Osteoblast (primary cell): Measurements from ENCODE around the gene TMEM130. TPM values are rescaled to one million over a fixed set of nuclear protein-coding genes. Genes with fewer than 3 reads are reported as not detected.

ENCODE experiments used
- DNase-seq: peaks from one replicate; pipeline ENCODE4 v3.0.0; 2011; ENCODE audit warnings: low spot score, mixed read lengths; ENCODE audit not compliant: insufficient read length; ENCODE audit errors: missing footprints
- H2AFZ ChIP-seq: 2 replicates; pipeline ENCODE4 v1.6.0; 2011; ENCODE audit warnings: mild to moderate bottlenecking, low read length
- H3K27ac ChIP-seq: 2 replicates; pipeline ENCODE4 v1.5.1; 2011; ENCODE audit warnings: mild to moderate bottlenecking, low read depth, low read length, moderate library complexity
- H3K27me3 ChIP-seq: 2 replicates; pipeline ENCODE4 v1.6.0; 2012; ENCODE audit warnings: mild to moderate bottlenecking, control low read depth, inconsistent platforms, low read length, moderate library complexity; ENCODE audit not compliant: insufficient read depth
- H3K36me3 ChIP-seq: 2 replicates; pipeline ENCODE4 v1.5.1; 2011; ENCODE audit warnings: mild to moderate bottlenecking, low read length, control low read depth, moderate library complexity; ENCODE audit not compliant: insufficient read depth
- H3K4me1 ChIP-seq: 2 replicates; pipeline ENCODE4 v1.5.1; 2011; ENCODE audit warnings: mild to moderate bottlenecking, low read length, control low read depth, moderate library complexity; ENCODE audit not compliant: insufficient read depth
- H3K4me2 ChIP-seq: 2 replicates; pipeline ENCODE4 v1.6.0; 2011; ENCODE audit warnings: mild to moderate bottlenecking, low read length; ENCODE audit not compliant: insufficient read depth
- H3K4me3 ChIP-seq: fragments of 200-600 bp; sonication (generic); 3 replicates; pipeline ENCODE4 v1.5.1; 2012; ENCODE audit warnings: mild to moderate bottlenecking, low read length, inconsistent platforms; ENCODE audit not compliant: insufficient read depth
- H3K79me2 ChIP-seq: 2 replicates; pipeline ENCODE4 v1.6.0; 2012; ENCODE audit warnings: mild to moderate bottlenecking, low read length, control low read depth, inconsistent platforms; ENCODE audit not compliant: insufficient read depth
- H3K9me3 ChIP-seq: 2 replicates; pipeline ENCODE4 v1.5.1; 2011; ENCODE audit warnings: low read depth, low read length, control low read depth
- H4K20me1 ChIP-seq: 2 replicates; pipeline ENCODE4 v1.6.0; 2012; ENCODE audit warnings: mild to moderate bottlenecking, low read length, control low read depth; ENCODE audit not compliant: insufficient read depth
- total RNA-seq: library from RNA; depleted of rRNA; stranded (reverse); fragments of >200 nt; gene quantifications from 2 replicates; pipeline ENCODE4 v1.2.3, GENCODE V29; 2012
- TF ChIP-seq, protein P1 (sequence below): IDR thresholded peaks from 2 replicates; pipeline ENCODE4 v1.5.1; 2011; ENCODE audit warnings: mild to moderate bottlenecking, low read depth, low read length, moderate library complexity; ENCODE audit errors: extremely low read depth

Gene TMEM130
- total RNA-seq, 1 donor, result 1.1 TPM

DNA sequence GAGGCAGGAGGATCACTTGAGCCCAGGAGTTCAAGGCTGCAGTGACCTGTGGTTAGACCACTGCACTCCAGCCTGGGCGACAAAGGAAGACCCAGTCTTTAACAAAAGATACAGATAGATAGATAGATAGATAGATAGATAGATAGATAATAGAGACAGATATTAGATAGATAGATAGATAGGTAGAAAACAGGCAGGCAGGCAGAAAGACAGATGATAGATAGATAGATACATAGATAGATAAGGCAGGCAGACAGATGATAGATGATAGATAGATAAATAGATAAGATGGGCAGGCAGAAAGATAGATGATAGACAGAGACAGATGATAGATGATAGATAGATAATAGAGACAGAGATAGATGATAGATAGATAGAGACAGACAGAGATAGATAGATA is 54.5 kb downstream of the TMEM130 start:
- Histone ChIP-seq H3K36me3 (no peaks in the 10 kb centered on the region), H3K4me3 (no peak overlapping the region), H3K4me2 (no peak overlapping the region), H3K4me1 (no peaks in the 10 kb centered on the region), H3K27me3 (peaks cover 19% of the 10 kb centered on the region), H3K9me3 (no peaks in the 10 kb centered on the region), H3K27ac (no peak overlapping the region), H4K20me1 (no peaks in the 10 kb centered on the region), H2AFZ (no peak overlapping the region), H3K79me2 (no peaks in the 10 kb centered on the region)
- TF ChIP-seq, protein P1, sequence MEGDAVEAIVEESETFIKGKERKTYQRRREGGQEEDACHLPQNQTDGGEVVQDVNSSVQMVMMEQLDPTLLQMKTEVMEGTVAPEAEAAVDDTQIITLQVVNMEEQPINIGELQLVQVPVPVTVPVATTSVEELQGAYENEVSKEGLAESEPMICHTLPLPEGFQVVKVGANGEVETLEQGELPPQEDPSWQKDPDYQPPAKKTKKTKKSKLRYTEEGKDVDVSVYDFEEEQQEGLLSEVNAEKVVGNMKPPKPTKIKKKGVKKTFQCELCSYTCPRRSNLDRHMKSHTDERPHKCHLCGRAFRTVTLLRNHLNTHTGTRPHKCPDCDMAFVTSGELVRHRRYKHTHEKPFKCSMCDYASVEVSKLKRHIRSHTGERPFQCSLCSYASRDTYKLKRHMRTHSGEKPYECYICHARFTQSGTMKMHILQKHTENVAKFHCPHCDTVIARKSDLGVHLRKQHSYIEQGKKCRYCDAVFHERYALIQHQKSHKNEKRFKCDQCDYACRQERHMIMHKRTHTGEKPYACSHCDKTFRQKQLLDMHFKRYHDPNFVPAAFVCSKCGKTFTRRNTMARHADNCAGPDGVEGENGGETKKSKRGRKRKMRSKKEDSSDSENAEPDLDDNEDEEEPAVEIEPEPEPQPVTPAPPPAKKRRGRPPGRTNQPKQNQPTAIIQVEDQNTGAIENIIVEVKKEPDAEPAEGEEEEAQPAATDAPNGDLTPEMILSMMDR, result no peak
- DNase-seq, result no peak

DNA sequence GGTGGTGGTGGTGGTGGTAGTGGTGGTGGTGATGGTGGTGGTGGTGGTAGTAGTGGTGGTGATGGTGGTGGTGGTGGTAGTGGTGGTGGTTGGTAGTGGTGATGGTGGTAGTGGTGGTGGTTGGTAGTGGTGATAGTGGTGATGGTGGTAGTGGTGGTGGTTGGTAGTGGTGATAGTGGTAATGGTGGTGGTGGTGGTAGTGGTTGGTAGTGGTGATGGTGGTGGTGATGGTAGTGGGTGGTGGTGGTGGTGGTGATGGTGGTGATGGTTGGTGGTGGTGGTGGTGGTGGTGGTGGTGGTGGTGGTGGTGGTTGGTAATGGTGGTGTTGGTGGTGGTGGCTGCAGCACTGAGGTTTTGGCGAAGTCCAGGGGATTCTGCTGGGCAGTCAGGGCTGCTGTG is 58.5 kb downstream of the TMEM130 start:
- H3K36me3 ChIP-seq, result no peaks in the 10 kb centered on the region
- DNase-seq, result no peak
- no peak overlapping the region for H2AFZ ChIP-seq
- H3K4me2 ChIP-seq, result no peak overlapping the region
- H4K20me1 ChIP-seq, result no peaks in the 10 kb centered on the region
- no peaks in the 10 kb centered on the region for H3K79me2 ChIP-seq
- no peak overlapping the region for H3K27ac ChIP-seq
- no peak overlapping the region for H3K4me3 ChIP-seq
- peaks cover 28% of the 10 kb centered on the region for H3K27me3 ChIP-seq
- H3K4me1 ChIP-seq, result no peaks in the 10 kb centered on the region
- TF ChIP-seq, protein P1, result no peak
- H3K9me3 ChIP-seq, result no peaks in the 10 kb centered on the region

DNA sequence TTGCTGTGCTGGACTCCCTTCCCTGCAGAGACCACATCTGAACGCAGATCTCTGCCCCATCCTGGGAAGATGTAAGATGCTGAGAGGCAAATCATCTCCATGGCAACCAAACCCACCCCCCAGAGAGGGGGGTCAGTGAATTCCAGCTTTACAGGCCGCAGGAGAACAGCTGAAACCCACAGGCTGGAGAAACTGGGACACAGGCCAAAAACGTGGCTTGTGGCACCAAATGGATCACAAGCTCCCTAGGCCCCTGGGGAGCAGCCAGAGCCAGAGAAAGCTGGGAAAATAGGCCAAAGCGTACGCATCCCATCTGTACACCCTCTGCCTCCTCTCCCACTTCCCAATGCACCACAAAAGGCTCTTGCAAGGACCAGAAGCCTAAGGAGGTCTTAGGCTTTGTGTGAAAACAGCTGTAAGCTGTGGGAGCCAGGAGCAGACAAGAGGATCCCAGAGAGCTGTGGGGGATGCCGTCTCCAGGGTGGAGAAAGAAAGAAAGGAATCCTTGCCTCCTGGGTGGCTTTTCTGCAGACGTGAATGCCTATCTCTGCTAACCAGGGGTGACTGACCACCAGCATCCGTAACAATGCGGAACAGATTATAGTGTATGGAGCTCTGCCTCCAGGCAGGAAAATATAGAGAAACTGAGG is 59.5 kb downstream of the TMEM130 start:
- H3K4me1 ChIP-seq, result no peaks in the 10 kb centered on the region
- no peak for DNase-seq
- no peaks in the 10 kb centered on the region for H4K20me1 ChIP-seq
- no peaks in the 10 kb centered on the region for H3K9me3 ChIP-seq
- no peak overlapping the region for H3K4me2 ChIP-seq
- H3K36me3 ChIP-seq, result no peaks in the 10 kb centered on the region
- no peaks in the 10 kb centered on the region for H3K79me2 ChIP-seq
- no peak overlapping the region for H2AFZ ChIP-seq
- no peak overlapping the region for H3K27ac ChIP-seq
- TF ChIP-seq, protein P1, result no peak
- H3K4me3 ChIP-seq, result no peak overlapping the region
- H3K27me3 ChIP-seq, result peaks cover 27% of the 10 kb centered on the region

DNA sequence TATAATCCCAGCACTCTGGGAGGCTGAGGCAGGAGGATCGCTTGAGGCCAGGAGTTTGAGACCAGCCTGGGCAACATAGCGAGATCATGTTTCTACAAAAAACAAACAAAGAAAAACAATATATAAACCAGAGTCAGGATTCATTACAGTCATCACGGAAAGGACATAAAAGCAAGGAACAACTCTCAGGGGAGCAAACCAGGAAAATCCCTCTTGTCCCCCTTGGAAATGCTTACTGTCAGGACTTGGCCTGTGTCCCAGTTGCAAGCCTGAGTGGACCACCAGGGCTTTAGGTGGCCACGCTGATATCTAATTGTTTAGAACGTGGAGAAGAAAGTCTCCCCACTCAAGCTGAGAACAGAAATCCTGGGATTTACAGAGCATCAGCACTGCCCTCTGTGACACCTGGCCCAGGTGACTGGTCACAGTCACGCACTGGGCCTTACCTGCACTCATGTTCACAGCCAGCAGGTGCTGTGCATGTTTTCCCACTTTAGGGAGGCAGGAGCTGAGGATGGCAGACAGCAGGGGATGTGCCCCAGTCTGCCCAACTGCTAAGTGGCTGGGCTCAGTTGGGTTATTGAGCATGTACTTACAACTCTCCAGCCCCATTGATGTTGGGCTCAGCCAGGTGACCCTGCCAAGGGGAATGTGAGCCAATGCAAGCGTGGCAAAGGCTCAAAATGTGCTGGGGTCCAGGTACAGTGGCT is 60.9 kb downstream of the TMEM130 start:
- no peaks in the 10 kb centered on the region for H4K20me1 ChIP-seq
- H3K79me2 ChIP-seq, result no peaks in the 10 kb centered on the region
- H3K4me2 ChIP-seq, result no peak overlapping the region
- H3K27ac ChIP-seq, result no peak overlapping the region
- no peak for DNase-seq
- no peaks in the 10 kb centered on the region for H3K4me1 ChIP-seq
- no peak overlapping the region for H3K4me3 ChIP-seq
- H3K27me3 ChIP-seq, result peaks cover 20% of the 10 kb centered on the region
- no peaks in the 10 kb centered on the region for H3K36me3 ChIP-seq
- TF ChIP-seq, protein P1, result no peak
- no peaks in the 10 kb centered on the region for H3K9me3 ChIP-seq
- H2AFZ ChIP-seq, result no peak overlapping the region
